SIG-M5 treated with dmso at 0.1 percent for 504 hours (cell line): ENCODE data around the gene TCEAL4.
A peak's percentile ranks its signal among the peaks of the same experiment; 100 is the strongest.

Experiments used
- DNase-seq: peaks from one replicate; lab custom pipeline; 2025; ENCODE audit not compliant: unreplicated experiment; lab: John Stamatoyannopoulos, UW

TCEAL4 gene

GRCh38 chrX:103585411-103586313 lies at the start of gene TCEAL4:
TCEAL4 (plus strand) TSS chrX:103585515; CDS start chrX:103586676, 1,161 bp downstream.
- peak; percentile 19 for DNase-seq

- DNase-seq = no peak
These were observed 49.2 kb upstream of the TCEAL4 start for GRCh38 chrX:103536071-103536470.

GRCh38 chrX:103536732-103537131 lies 48.6 kb upstream of the TCEAL4 start:
- no peak for DNase-seq

GRCh38 chrX:103537871-103538387 lies 47.4 kb upstream of the TCEAL4 start:
- no peak for DNase-seq

GRCh38 chrX:103538728-103539127 lies 46.6 kb upstream of the TCEAL4 start:
- DNase-seq = no peak

- DNase-seq = no peak
These were observed 45.6 kb upstream of the TCEAL4 start for GRCh38 chrX:103539695-103540094.

DNA sequence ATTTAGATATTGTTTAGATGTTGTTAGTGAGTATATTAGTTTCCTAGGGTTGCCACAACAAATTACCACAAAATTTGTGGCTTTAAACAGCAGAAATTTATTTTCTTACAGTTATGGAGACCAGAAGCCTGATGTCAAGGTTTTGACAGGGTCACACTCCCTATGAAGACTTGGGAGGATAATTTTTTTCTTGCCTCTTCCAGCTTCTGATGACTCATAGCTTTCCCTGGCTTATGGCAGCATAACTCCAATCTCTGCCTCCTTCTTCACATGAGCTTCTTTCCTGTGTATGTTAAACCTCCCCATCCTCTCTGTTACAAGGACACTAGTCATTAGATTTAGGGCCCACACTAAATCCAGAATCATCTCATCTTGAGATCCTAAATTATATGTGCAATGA lies 45.2 kb upstream of the TCEAL4 start:
- DNase-seq = no peak

DNA sequence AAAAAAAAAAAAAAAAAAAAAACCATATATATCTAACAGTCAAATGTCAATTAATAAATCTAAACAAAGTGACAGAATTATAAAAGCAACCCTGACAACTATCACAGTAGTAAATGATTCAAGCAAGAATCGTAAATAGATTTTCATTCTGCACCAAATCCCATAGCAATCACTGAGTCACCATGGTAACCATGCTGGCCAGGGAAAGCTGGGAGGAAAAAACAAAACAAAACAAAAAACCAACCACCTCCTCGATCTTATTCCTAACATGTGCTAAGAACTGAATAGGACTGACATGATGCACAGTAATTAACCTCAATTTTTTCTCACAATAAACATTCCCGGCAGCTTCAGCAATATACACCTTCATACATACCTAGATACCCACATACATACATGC lies 35.4 kb upstream of the TCEAL4 start:
- DNase-seq = no peak

DNA sequence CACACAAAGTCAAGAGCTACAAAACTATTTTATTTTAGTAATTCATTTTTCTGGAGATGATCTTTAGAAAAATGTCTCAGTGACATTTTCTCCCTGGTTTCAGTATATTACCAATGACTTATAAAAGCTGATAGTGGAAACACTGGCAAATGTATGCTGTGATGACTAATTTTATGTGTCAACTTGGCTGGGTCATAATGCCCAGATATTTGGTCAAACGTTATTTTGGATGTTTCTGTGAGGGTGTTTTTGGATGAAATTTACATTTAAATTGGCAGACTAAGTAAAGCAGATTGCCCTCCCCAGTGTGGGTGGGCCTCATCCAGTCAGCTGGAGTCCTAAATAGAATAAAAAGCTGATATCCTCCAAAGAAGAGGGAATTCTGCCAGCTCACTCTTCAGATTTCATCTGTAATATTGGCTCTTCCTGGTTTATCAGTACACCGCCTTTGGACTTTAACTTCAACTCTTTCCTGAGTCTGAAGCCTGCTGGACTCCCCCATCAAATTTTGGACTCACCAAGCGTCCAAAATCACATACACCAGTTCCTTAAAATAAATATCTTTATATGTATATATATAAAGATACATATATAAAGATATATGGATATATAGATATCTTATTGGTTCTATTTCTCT lies 34.8 kb upstream of the TCEAL4 start:
- no peak for DNase-seq

DNA sequence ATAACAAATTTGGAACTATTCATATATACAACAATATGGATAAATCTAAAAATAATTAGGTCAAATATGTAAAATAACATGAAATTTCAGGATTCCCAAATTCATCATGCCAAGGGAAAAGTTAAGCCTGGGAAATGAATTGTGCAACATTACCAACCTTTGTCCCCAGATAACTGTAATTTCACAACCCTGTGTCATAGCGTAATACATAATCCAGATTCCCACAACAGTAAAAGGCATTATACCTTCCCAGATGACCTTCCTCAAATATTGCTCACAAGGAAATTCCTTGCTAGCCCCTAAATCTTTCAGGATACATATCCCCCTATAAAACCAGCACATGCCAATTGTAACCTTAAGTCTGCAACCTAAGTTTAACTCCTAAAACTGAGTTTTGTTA lies 33.1 kb upstream of the TCEAL4 start:
- DNase-seq = no peak

- DNase-seq = peak; percentile 12
These were observed 30.5 kb upstream of the TCEAL4 start for GRCh38 chrX:103554687-103555424.

GRCh38 chrX:103556963-103557612 lies 28.2 kb upstream of the TCEAL4 start:
- DNase-seq = no peak

DNA sequence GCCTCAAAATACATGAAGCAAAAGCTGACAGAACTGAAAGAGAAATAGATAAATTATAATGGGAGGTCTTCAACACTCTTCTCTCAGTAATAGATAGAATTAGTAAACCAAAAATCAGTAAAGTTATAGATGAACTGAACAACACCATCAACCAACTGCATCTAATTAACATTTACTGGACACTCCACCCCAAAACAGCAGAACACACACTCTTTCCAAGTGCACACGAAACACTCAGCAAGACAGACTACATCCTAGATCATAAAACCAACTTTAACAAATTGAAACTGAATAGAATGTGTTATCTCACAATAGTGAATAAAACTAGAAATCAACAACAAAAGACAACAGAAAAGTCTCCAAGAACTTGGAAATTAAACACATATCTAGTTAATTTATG lies 25.1 kb upstream of the TCEAL4 start:
- DNase-seq = no peak

- DNase-seq = no peak
These were observed 22.5 kb upstream of the TCEAL4 start for GRCh38 chrX:103562801-103563200.

DNA sequence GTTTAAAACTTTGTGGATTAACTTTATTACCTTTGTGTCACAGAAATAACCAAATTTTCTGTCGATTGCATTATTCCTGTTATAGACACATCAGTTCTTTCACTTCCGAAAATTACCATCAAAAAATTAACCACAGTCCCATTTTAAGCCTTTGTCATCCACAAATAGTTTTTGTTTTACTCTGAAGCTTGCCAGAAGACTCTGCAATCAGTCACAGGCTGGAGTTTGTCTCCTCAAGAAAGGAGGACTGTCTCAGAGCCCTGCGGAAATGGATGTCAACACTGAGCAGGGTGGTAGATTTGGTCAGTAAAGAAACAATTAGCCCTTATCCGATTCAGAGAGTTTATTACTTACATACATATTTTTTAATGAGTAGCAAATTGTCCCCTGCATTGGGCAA lies 20.1 kb upstream of the TCEAL4 start:
- DNase-seq = peak; percentile 9

GRCh38 chrX:103565752-103566151 lies 19.6 kb upstream of the TCEAL4 start:
- DNase-seq = no peak

GRCh38 chrX:103571121-103571520 lies 14.2 kb upstream of the TCEAL4 start:
- DNase-seq = no peak

- no peak for DNase-seq
These were observed 13.6 kb upstream of the TCEAL4 start for GRCh38 chrX:103571726-103572125.

DNA sequence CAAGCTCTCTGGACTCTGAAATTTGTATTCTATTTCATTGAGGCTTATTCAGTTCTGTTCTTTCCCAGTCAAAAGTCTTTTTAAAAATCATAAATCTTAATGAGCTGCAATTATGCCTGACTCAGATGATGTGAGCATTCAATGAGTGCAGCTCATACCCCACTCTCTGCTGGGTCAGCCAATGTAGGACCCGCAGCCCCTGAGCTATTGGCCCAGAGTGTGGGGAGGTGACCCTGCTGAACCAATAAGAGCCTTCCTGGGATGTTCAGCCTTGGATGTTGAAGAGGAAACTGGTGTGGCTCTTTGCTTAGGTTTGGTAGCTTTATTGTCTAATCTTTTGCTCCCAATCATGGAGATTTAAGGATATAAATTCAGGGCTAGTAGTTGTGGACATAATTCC lies 12.1 kb upstream of the TCEAL4 start:
- DNase-seq = no peak

- DNase-seq = no peak
These were observed 719 bp upstream of the TCEAL4 start for GRCh38 chrX:103584596-103584995.

- no peak for DNase-seq
These were observed 965 bp downstream of the TCEAL4 start for GRCh38 chrX:103586314-103586646.
